HepG2 (cell line): ENCODE measurements around the gene LCP2. TPM values are rescaled to one million over a fixed set of nuclear protein-coding genes. Genes with fewer than 3 reads are reported as not detected.

Experiments
- ATAC-seq: fragments of 200-7000 bp; cut with Tn5 transposase; 3 replicates; pipeline ENCODE4 v1.9.1; 2020; ENCODE audit warnings: mild to moderate bottlenecking, moderate library complexity
- BruUV-seq: library from RNA; stranded (reverse); fragments of 400-500 nt; replicated peaks from 2 replicates; lab custom pipeline; 2021; lab: Mats Ljungman, UMichigan
- CTCF ChIA-PET: fragments of 300-600 bp; formaldehyde crosslinking; extraction: SDS; loops from one replicate; lab custom pipeline; 2021; ENCODE audit warnings: low total read pairs, inconsistent platforms, low intra/inter-chr PET ratio; lab: Yijun Ruan, JAX
- POLR2A ChIA-PET: fragments of 350-600 bp; sonication (Branson Sonifier 250); formaldehyde crosslinking; loops from one replicate; lab custom pipeline; 2020; ENCODE audit warnings: antibody characterized with exemption, inconsistent platforms; lab: Yijun Ruan, JAX
- DNase-seq: peaks from one replicate; pipeline ENCODE4 v3.0.0-alpha.2; 2015; ENCODE audit warnings: low spot score
- FAIRE-seq: peaks from 3 replicates; lab custom pipeline; 2011; peaks lifted over from hg19 to GRCh38; lab: Jason Lieb, UNC
- H2AFZ ChIP-seq: one replicate; pipeline ENCODE4 v1.6.1; 2011; ENCODE audit warnings: low read length, inconsistent platforms
- H3K27ac ChIP-seq: fragments of 300-600 bp; 3 replicates; pipeline ENCODE4 v1.8.0; 2011; ENCODE audit warnings: mixed run types, mild to moderate bottlenecking, mixed read lengths, low read length, inconsistent platforms; ENCODE audit not compliant: insufficient read depth; ENCODE audit errors: extremely low read length
- H3K27me3 ChIP-seq, 2 experiments: fragments of 200-600 bp in 1 of 2; 2 replicates in 1 of 2; 3 replicates in 1 of 2; pipeline versions ENCODE4 v1.6.0 to v1.8.0; 2011; ENCODE audit warnings: low read length in 2 of 2, mild to moderate bottlenecking in 2 of 2, moderate library complexity in 2 of 2, inconsistent platforms in 1 of 2; ENCODE audit not compliant: insufficient read depth in 2 of 2, control insufficient read depth in 1 of 2
- H3K36me3 ChIP-seq, 2 experiments: fragments of 200-600 bp in 1 of 2; replicated peaks in 1 of 2; 2 replicates in 1 of 2; 3 replicates in 1 of 2; pipeline versions ENCODE4 v1.5.1 to v1.8.0; 2011; ENCODE audit warnings: low read length in 2 of 2, inconsistent platforms in 1 of 2; ENCODE audit not compliant: insufficient read depth in 2 of 2, control insufficient read depth in 1 of 2
- H3K4me1 ChIP-seq: 2 replicates; pipeline ENCODE4 v1.5.1; 2012; ENCODE audit warnings: low read length, inconsistent platforms; ENCODE audit not compliant: insufficient read depth
- H3K4me2 ChIP-seq: 2 replicates; pipeline ENCODE4 v1.6.0; 2011; ENCODE audit warnings: low read depth, low read length, inconsistent platforms
- H3K4me3 ChIP-seq, 3 experiments: fragments of 200-600 bp in 1 of 3; sonication (generic), shearing (Covaris generic) in 1 of 3; replicated peaks in 1 of 3; 2 replicates each; pipeline ENCODE4 v1.5.1; 2011 to 2016; ENCODE audit warnings: low read length in 3 of 3, inconsistent platforms in 2 of 3, low read depth in 2 of 3, mild to moderate bottlenecking in 2 of 3, control low read depth in 1 of 3, mixed read lengths in 1 of 3; ENCODE audit not compliant: insufficient read depth in 1 of 3
- H3K79me2 ChIP-seq: one replicate; pipeline ENCODE4 v1.6.1; 2011; ENCODE audit warnings: low read length, inconsistent platforms; ENCODE audit not compliant: insufficient read depth
- H3K9ac ChIP-seq: 2 replicates; pipeline ENCODE4 v1.6.0; 2011; ENCODE audit warnings: mild to moderate bottlenecking, low read depth, low read length, inconsistent platforms; ENCODE audit not compliant: insufficient read depth
- H3K9me3 ChIP-seq: 2 replicates; pipeline ENCODE4 v1.5.1; 2012; ENCODE audit warnings: mild to moderate bottlenecking, low read length
- H4K20me1 ChIP-seq: 2 replicates; pipeline ENCODE4 v1.6.0; 2011; ENCODE audit warnings: inconsistent platforms, mild to moderate bottlenecking, low read length, moderate library complexity; ENCODE audit not compliant: insufficient read depth
- CENPBD1 ChIP-seq: sonication (generic); formaldehyde crosslinking; IDR thresholded peaks from 2 replicates; pipeline ENCODE4 v1.8.0; 2022; ENCODE audit warnings: missing genetic modification reagents, low read depth, mild to moderate bottlenecking, borderline replicate concordance
- DNMT3B ChIP-seq: conservative IDR thresholded peaks from 2 replicates; pipeline ENCODE4 v1.6.1; 2016; ENCODE audit warnings: missing biosample characterization, control low read depth
- ELF1 ChIP-seq: sonication (generic); formaldehyde crosslinking; IDR thresholded peaks from 2 replicates; pipeline ENCODE4 v1.4.0; 2020; ENCODE audit warnings: missing genetic modification reagents
- FLYWCH1 ChIP-seq: sonication (generic); formaldehyde crosslinking; IDR thresholded peaks from 2 replicates; pipeline ENCODE4 v1.8.1; 2023; ENCODE audit warnings: mild to moderate bottlenecking, missing genetic modification reagents
- FOXJ3 ChIP-seq: sonication (generic); formaldehyde crosslinking; IDR thresholded peaks from 2 replicates; pipeline ENCODE4 v1.4.0; 2020; ENCODE audit warnings: missing genetic modification reagents, mild to moderate bottlenecking, borderline replicate concordance
- GABPB1 ChIP-seq: IDR thresholded peaks from 2 replicates; pipeline ENCODE4 v1.6.1; 2016; ENCODE audit warnings: mild to moderate bottlenecking, missing genetic modification reagents, moderate library complexity, missing compliant biosample characterization
- NFE2L1 ChIP-seq: sonication (generic); formaldehyde crosslinking; IDR thresholded peaks from 2 replicates; pipeline ENCODE4 v1.4.0; 2020; ENCODE audit warnings: missing genetic modification reagents, mild to moderate bottlenecking, borderline replicate concordance
- RXRA ChIP-seq: sonication (generic); formaldehyde crosslinking; IDR thresholded peaks from 2 replicates; pipeline ENCODE4 v1.5.1; 2020; ENCODE audit warnings: missing genetic modification reagents
- ZNF3 ChIP-seq: IDR thresholded peaks from 2 replicates; pipeline ENCODE4 v1.7.0; 2017; ENCODE audit warnings: inconsistent platforms
- ZNF33B ChIP-seq: sonication (generic); formaldehyde crosslinking; IDR thresholded peaks from 2 replicates; pipeline ENCODE4 v1.5.1; 2020; ENCODE audit warnings: mild to moderate bottlenecking, missing genetic modification reagents
- ZNF432 ChIP-seq: sonication (generic); formaldehyde crosslinking; IDR thresholded peaks from 2 replicates; pipeline ENCODE4 v1.5.0; 2020; ENCODE audit warnings: missing genetic modification reagents, mild to moderate bottlenecking, borderline replicate concordance
- ZNF749 ChIP-seq: sonication (generic); formaldehyde crosslinking; IDR thresholded peaks from 2 replicates; pipeline ENCODE4 v1.8.0; 2022; ENCODE audit warnings: mild to moderate bottlenecking, missing genetic modification reagents, moderate library complexity, borderline replicate concordance
- ZSCAN5A ChIP-seq: sonication (generic); formaldehyde crosslinking; IDR thresholded peaks from 2 replicates; pipeline ENCODE4 v1.8.0; 2022; ENCODE audit warnings: mild to moderate bottlenecking, missing genetic modification reagents, borderline replicate concordance
- ZXDC ChIP-seq: sonication (generic); formaldehyde crosslinking; IDR thresholded peaks from 2 replicates; pipeline ENCODE4 v1.5.0; 2020; ENCODE audit warnings: mild to moderate bottlenecking, missing genetic modification reagents
- WGBS: methylation state at CpG from one replicate; pipeline ENCODE4 v1.1.6; 2017; ENCODE audit warnings: low lambda C conversion rate; 5-methylcytosine and 5-hydroxymethylcytosine counted together
- in situ Hi-C: cut with HindIII; loops from 2 replicates; pipeline ENCODE4 v1.10.0; 2017; ENCODE audit warnings: low pct_unique_long_range_greater_than_20kb; ENCODE audit not compliant: extremely low pct_ligation_motif_present
- intact Hi-C: fragments of 100-400 bp; cut with micrococcal nuclease; formaldehyde crosslinking; loops from one replicate; pipeline ENCODE4 v1.10.0; 2022; ENCODE audit not compliant: unreplicated experiment
- polyA plus RNA-seq, 8 experiments: library from polyadenylated mRNA; depleted of rRNA in 3 of 8; stranded (reverse) in 7 of 8; unstranded in 1 of 8; fragments of >200 nt; fragmentation: Illumina TruSeq in 4 of 8; extraction: Trizol in 4 of 8; gene quantifications; 2 replicates each; pipeline versions ENCODE4 v1.2.1 to v1.2.3, GENCODE V29; 2011 to 2016; ENCODE audit warnings: low read depth in 4 of 8, missing spikeins in 1 of 8, mixed read lengths in 1 of 8; ENCODE audit not compliant: insufficient read depth in 1 of 8
- total RNA-seq, 5 experiments: library from RNA; depleted of rRNA; stranded (reverse); fragments of >200 nt; fragmentation: Illumina TruSeq; extraction: Trizol; gene quantifications; 2 replicates each; pipeline ENCODE4 v1.2.3, GENCODE V29; 2016; ENCODE audit warnings: low read depth in 1 of 5
- TF ChIP-seq, protein P1 (sequence below): sonication (generic); formaldehyde crosslinking; IDR thresholded peaks from 2 replicates; pipeline ENCODE4 v1.4.0; 2020; ENCODE audit warnings: missing genetic modification reagents
- TF ChIP-seq, protein P2 (sequence below): sonication (generic); formaldehyde crosslinking; conservative IDR thresholded peaks from 2 replicates; pipeline ENCODE4 v1.4.0; 2020; ENCODE audit warnings: missing genetic modification reagents

LCP2 gene
- total and polyA plus RNA-seq, 2 of the 13 experiments (the other 11 are each of a cell fraction or from before 2014, with no cell fraction given) = not detected

GRCh38 chr5:170202117-170202516 lies 95.5 kb downstream of the LCP2 start:
- H2AFZ ChIP-seq = no peak overlapping the region
- H3K4me2 ChIP-seq = no peak overlapping the region
- H3K4me1 ChIP-seq = no peaks in the 10 kb centered on the region
- intact Hi-C loops (no loop called here), in situ Hi-C loops (no loop called here)
- no peaks in the 10 kb centered on the region for H4K20me1 ChIP-seq
- POLR2A ChIA-PET = no interaction called here
- DNase-seq (no peak), ATAC-seq (no peak), FAIRE-seq (no peak)
- no TSS peak for BruUV-seq
- H3K9ac ChIP-seq = no peak overlapping the region
- no peak overlapping the region for H3K27ac ChIP-seq
- no peaks in the 10 kb centered on the region for H3K36me3 ChIP-seq
- H3K4me3 ChIP-seq = no peak overlapping the region
- WGBS = 0% methylated on average over 2 of the region's 2 CpGs
- CTCF ChIA-PET = no interaction called here
- no peaks in the 10 kb centered on the region for H3K9me3 ChIP-seq
- H3K79me2 ChIP-seq = no peaks in the 10 kb centered on the region
- peaks cover 2 to 11% of the 10 kb centered on the region in 2 experiments; a peak in 2 of 5 replicates for H3K27me3 ChIP-seq
- TF ChIP-seq NFE2L1 (CRISPR knock-in tag) = no peak
- TF ChIP-seq ZNF33B (CRISPR knock-in tag) = no peak
- no peak for TF ChIP-seq FOXJ3 (CRISPR knock-in tag)
- TF ChIP-seq, protein P1, sequence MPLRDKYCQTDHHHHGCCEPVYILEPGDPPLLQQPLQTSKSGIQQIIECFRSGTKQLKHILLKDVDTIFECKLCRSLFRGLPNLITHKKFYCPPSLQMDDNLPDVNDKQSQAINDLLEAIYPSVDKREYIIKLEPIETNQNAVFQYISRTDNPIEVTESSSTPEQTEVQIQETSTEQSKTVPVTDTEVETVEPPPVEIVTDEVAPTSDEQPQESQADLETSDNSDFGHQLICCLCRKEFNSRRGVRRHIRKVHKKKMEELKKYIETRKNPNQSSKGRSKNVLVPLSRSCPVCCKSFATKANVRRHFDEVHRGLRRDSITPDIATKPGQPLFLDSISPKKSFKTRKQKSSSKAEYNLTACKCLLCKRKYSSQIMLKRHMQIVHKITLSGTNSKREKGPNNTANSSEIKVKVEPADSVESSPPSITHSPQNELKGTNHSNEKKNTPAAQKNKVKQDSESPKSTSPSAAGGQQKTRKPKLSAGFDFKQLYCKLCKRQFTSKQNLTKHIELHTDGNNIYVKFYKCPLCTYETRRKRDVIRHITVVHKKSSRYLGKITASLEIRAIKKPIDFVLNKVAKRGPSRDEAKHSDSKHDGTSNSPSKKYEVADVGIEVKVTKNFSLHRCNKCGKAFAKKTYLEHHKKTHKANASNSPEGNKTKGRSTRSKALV (CRISPR knock-in tag) = no peak
- no peak for TF ChIP-seq ELF1 (CRISPR knock-in tag)
- TF ChIP-seq, protein P2, sequence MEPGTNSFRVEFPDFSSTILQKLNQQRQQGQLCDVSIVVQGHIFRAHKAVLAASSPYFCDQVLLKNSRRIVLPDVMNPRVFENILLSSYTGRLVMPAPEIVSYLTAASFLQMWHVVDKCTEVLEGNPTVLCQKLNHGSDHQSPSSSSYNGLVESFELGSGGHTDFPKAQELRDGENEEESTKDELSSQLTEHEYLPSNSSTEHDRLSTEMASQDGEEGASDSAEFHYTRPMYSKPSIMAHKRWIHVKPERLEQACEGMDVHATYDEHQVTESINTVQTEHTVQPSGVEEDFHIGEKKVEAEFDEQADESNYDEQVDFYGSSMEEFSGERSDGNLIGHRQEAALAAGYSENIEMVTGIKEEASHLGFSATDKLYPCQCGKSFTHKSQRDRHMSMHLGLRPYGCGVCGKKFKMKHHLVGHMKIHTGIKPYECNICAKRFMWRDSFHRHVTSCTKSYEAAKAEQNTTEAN (CRISPR knock-in tag) = no peak
- TF ChIP-seq RXRA (CRISPR knock-in tag) = no peak
- no peak for TF ChIP-seq FLYWCH1 (CRISPR knock-in tag)
- no peak for TF ChIP-seq ZNF3 (CRISPR knock-in tag)
- TF ChIP-seq ZXDC (CRISPR knock-in tag) = no peak
- no peak for TF ChIP-seq ZNF432 (CRISPR knock-in tag)
- TF ChIP-seq ZSCAN5A (CRISPR knock-in tag) = no peak
- no peak for TF ChIP-seq GABPB1
- TF ChIP-seq DNMT3B (CRISPR knock-in tag) = no peak
- TF ChIP-seq ZNF749 (CRISPR knock-in tag) = no peak
- no peak for TF ChIP-seq CENPBD1
